Measurements from ENCODE around the gene PPP2CA. TPM values are rescaled to one million over a fixed set of nuclear protein-coding genes. Genes with fewer than 3 reads are reported as not detected.

Gene PPP2CA
- total and polyA plus RNA-seq, 2 of the 13 experiments (the other 11 are each of a cell fraction or from before 2014, with no cell fraction given): 82.4 to 171 TPM

- TF ChIP-seq KIAA2018 (CRISPR knock-in tag; IDR thresholded peaks at IDR 0.05; ENCODE audit: borderline replicate concordance) (no peak), FUBP1 (CRISPR knock-in tag; IDR thresholded peaks at IDR 0.05; ENCODE audit: borderline replicate concordance) (no peak), FOXK1 (CRISPR knock-in tag; IDR thresholded peaks at IDR 0.05; ENCODE audit: borderline replicate concordance, low read depth) (no peak), ATM (IDR thresholded peaks at IDR 0.05; ENCODE audit: borderline replicate concordance) (no peak), GATA4 (IDR thresholded peaks at IDR 0.05; ENCODE audit: borderline replicate concordance, low read depth) (no peak; the same call in 1 of the 2 replicates), ZNF687 (CRISPR knock-in tag; IDR thresholded peaks at IDR 0.05) (peak; percentile 71), ZSCAN30 (CRISPR knock-in tag; IDR thresholded peaks at IDR 0.05) (no peak), ZNF121 (CRISPR knock-in tag; IDR thresholded peaks at IDR 0.05) (no peak), NR2F1 (CRISPR knock-in tag; IDR thresholded peaks at IDR 0.05) (no peak), TBX3 (IDR thresholded peaks at IDR 0.05; ENCODE audit: borderline replicate concordance) (no peak), PAF1 (CRISPR knock-in tag; IDR thresholded peaks at IDR 0.05) (no peak), ZNF337 (CRISPR knock-in tag; IDR thresholded peaks at IDR 0.05; ENCODE audit: borderline replicate concordance, low read depth) (no peak), ZC3H13 (CRISPR knock-in tag; IDR thresholded peaks at IDR 0.05) (peak; percentile 92), ZNF556 (CRISPR knock-in tag; IDR thresholded peaks at IDR 0.05; ENCODE audit: borderline replicate concordance) (peak; percentile 56; the same call in 1 of the 2 replicates), TSC22D2 (CRISPR knock-in tag; IDR thresholded peaks at IDR 0.05; ENCODE audit: borderline replicate concordance) (no peak)
These were observed at the start of gene PPP2CA (continued) for GRCh38 chr5:134225780-134226440.

All from HepG2 (cell line).